Osteoblast (primary cell): ENCODE measurements around the gene TMEM175. TPM values are rescaled to one million over a fixed set of nuclear protein-coding genes. Genes with fewer than 3 reads are reported as not detected.
"Not testable (repeated sequence)": the region's sequence is repeated elsewhere in the genome, so short reads cannot be mapped to it uniquely, and the experiment has no call there.

Source experiments
- DNase-seq: peaks from one replicate; pipeline ENCODE4 v3.0.0; 2011; ENCODE audit warnings: low spot score, mixed read lengths; ENCODE audit not compliant: insufficient read length; ENCODE audit errors: missing footprints
- H2AFZ ChIP-seq: 2 replicates; pipeline ENCODE4 v1.6.0; 2011; ENCODE audit warnings: mild to moderate bottlenecking, low read length
- H3K27ac ChIP-seq: 2 replicates; pipeline ENCODE4 v1.5.1; 2011; ENCODE audit warnings: mild to moderate bottlenecking, low read depth, low read length, moderate library complexity
- H3K27me3 ChIP-seq: 2 replicates; pipeline ENCODE4 v1.6.0; 2012; ENCODE audit warnings: mild to moderate bottlenecking, control low read depth, inconsistent platforms, low read length, moderate library complexity; ENCODE audit not compliant: insufficient read depth
- H3K36me3 ChIP-seq: 2 replicates; pipeline ENCODE4 v1.5.1; 2011; ENCODE audit warnings: mild to moderate bottlenecking, low read length, control low read depth, moderate library complexity; ENCODE audit not compliant: insufficient read depth
- H3K4me1 ChIP-seq: 2 replicates; pipeline ENCODE4 v1.5.1; 2011; ENCODE audit warnings: mild to moderate bottlenecking, low read length, control low read depth, moderate library complexity; ENCODE audit not compliant: insufficient read depth
- H3K4me2 ChIP-seq: 2 replicates; pipeline ENCODE4 v1.6.0; 2011; ENCODE audit warnings: mild to moderate bottlenecking, low read length; ENCODE audit not compliant: insufficient read depth
- H3K4me3 ChIP-seq: fragments of 200-600 bp; sonication (generic); 3 replicates; pipeline ENCODE4 v1.5.1; 2012; ENCODE audit warnings: mild to moderate bottlenecking, low read length, inconsistent platforms; ENCODE audit not compliant: insufficient read depth
- H3K79me2 ChIP-seq: 2 replicates; pipeline ENCODE4 v1.6.0; 2012; ENCODE audit warnings: mild to moderate bottlenecking, low read length, control low read depth, inconsistent platforms; ENCODE audit not compliant: insufficient read depth
- H3K9me3 ChIP-seq: 2 replicates; pipeline ENCODE4 v1.5.1; 2011; ENCODE audit warnings: low read depth, low read length, control low read depth
- H4K20me1 ChIP-seq: 2 replicates; pipeline ENCODE4 v1.6.0; 2012; ENCODE audit warnings: mild to moderate bottlenecking, low read length, control low read depth; ENCODE audit not compliant: insufficient read depth
- total RNA-seq: library from RNA; depleted of rRNA; stranded (reverse); fragments of >200 nt; gene quantifications from 2 replicates; pipeline ENCODE4 v1.2.3, GENCODE V29; 2012
- TF ChIP-seq, protein P1 (sequence below): IDR thresholded peaks from 2 replicates; pipeline ENCODE4 v1.5.1; 2011; ENCODE audit warnings: mild to moderate bottlenecking, low read depth, low read length, moderate library complexity; ENCODE audit errors: extremely low read depth

Gene TMEM175
- total RNA-seq, 1 donor = 13.8 TPM

DNA sequence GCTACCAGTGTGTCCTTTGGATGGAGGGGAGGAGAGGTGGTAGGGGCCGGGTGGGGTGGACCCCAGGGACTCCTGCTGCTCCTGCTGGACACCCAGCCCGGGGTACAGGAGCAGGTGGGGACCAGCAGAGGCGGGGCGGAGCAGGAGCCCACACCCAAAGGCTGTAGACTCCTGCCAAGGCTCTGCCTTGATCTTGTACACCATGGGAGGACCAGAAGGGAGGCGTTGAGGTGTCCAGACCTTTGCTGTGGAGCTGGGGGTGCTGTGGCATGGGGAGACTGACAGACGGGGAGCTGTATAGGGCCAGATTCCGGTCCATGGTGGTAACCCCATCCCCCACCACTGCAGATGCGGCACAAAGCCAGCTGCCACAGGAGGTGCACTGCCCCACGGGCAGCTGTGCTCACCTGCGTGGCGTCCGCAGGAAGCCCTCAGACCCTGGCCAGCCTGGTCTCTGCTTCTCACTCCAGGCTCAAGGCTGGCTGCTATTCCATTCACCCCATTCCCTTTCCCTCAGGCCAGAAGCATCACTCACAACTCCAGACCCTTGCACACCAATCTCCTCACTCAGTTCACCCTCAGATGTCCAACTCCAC is 65.9 kb downstream of the TMEM175 start:
- peaks cover 54% of the 10 kb centered on the region for H3K27me3 ChIP-seq
- DNase-seq = no peak
- TF ChIP-seq, protein P1, sequence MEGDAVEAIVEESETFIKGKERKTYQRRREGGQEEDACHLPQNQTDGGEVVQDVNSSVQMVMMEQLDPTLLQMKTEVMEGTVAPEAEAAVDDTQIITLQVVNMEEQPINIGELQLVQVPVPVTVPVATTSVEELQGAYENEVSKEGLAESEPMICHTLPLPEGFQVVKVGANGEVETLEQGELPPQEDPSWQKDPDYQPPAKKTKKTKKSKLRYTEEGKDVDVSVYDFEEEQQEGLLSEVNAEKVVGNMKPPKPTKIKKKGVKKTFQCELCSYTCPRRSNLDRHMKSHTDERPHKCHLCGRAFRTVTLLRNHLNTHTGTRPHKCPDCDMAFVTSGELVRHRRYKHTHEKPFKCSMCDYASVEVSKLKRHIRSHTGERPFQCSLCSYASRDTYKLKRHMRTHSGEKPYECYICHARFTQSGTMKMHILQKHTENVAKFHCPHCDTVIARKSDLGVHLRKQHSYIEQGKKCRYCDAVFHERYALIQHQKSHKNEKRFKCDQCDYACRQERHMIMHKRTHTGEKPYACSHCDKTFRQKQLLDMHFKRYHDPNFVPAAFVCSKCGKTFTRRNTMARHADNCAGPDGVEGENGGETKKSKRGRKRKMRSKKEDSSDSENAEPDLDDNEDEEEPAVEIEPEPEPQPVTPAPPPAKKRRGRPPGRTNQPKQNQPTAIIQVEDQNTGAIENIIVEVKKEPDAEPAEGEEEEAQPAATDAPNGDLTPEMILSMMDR = no peak

DNA sequence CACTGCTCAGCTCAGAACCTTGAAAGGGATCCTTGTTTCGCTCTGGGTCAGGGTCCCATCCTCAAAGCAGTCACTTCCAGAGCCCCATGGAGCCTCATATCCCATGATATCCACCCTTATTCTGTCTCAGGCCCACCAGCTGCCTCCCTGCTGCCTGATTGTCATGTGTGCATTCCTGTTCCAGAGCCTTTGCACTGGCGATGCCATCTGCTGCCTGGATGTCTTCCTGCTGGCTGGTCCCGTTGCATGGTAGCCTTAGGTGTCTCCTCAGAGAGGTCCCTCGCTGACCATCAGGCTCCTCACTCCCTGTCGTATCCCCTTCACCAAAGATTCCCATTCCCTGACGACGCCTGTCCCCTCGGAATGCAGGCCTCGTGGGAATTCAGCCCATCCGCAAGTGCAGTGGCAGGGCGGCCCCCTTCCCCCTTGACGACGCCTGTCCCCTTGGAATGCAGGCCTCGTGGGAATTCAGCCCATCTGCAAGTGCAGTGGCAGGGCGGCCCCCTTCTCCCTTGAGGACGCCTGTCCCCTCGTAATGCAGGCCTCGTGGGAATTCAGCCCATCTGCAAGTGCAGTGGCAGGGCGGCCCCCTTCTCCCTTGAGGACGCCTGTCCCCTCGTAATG is 67.1 kb downstream of the TMEM175 start:
- H4K20me1 ChIP-seq = peaks cover 22% of the 10 kb centered on the region
- H3K27ac ChIP-seq, H3K79me2 ChIP-seq, DNase-seq, H2AFZ ChIP-seq, H3K36me3 ChIP-seq, H3K4me3 ChIP-seq, H3K9me3 ChIP-seq, H3K4me2 ChIP-seq, H3K4me1 ChIP-seq: not testable (repeated sequence)
- H3K27me3 ChIP-seq = peaks cover 62% of the 10 kb centered on the region

More for the DNA sequence above, 65.9 kb downstream of the TMEM175 start:
- no peaks in the 10 kb centered on the region for H3K4me1 ChIP-seq
- H3K4me3 ChIP-seq = no peak overlapping the region
- H3K36me3 ChIP-seq = no peaks in the 10 kb centered on the region
- no peak overlapping the region for H2AFZ ChIP-seq
- no peak overlapping the region for H3K4me2 ChIP-seq
- H4K20me1 ChIP-seq = peaks cover 22% of the 10 kb centered on the region
- H3K79me2 ChIP-seq = no peaks in the 10 kb centered on the region
- no peaks in the 10 kb centered on the region for H3K9me3 ChIP-seq
- H3K27ac ChIP-seq = no peak overlapping the region

DNA sequence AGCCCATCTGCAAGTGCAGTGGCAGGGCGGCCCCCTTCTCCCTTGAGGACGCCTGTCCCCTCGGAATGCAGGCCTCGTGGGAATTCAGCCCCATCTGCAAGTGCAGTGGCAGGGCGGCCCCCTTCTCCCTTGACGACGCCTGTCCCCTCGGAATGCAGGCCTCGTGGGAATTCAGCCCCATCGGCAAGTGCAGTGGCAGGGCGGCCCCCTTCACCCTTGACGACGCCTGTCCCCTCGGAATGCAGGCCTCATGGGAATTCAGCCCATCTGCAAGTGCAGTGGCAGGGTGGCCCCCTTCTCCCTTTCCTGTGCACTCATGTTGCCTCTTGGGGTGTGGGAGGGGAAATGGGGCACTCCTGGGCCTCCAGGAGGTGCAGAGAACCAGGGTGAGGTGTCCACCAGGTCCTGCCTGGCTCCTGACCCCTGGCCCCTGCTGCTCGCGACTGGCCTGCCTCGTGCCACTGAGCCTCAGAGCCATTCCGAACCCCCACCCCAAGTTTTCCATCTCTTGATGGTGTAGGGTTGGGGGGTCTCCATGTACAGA is 67.7 kb downstream of the TMEM175 start:
- Histone ChIP-seq H3K79me2 (no peaks in the 10 kb centered on the region), H3K4me3 (no peak overlapping the region), H4K20me1 (peaks cover 22% of the 10 kb centered on the region), H3K27me3 (peaks cover 67% of the 10 kb centered on the region), H3K4me1 (no peaks in the 10 kb centered on the region), H3K9me3 (no peaks in the 10 kb centered on the region), H2AFZ (no peak overlapping the region), H3K4me2 (no peak overlapping the region), H3K36me3 (no peaks in the 10 kb centered on the region), H3K27ac (no peak overlapping the region)
- DNase-seq = no peak
- TF ChIP-seq, protein P1 = no peak

DNA sequence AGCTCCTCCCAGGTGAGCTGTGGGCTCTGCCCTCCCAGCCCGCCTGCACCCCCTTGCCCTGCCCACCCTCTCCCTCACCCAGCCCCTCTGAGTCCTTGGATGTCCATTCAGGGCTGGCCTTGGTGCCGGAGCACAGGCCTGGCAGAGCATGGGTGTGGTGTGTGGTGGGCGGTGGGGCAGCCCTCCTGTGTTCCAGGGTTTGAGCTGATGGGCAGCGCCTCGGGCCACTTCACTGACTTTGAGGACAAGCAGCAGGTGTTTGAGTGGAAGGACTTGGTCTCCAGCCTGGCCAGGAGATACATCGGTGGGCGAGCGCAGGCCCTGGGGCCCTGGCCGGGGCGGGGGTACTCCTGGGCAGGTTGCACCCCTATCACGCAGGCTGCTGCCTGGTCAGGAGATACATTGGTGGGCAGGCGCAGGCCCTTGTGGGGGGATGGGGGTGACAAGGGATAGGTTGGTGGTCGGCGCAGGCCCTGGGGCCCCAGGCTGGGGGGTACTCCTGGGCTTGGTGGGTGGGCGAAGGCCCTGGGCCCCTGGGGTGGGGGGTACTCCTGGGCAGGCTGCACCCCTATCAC is 68.5 kb downstream of the TMEM175 start:
- Histone ChIP-seq H3K4me2 (no peak overlapping the region), H4K20me1 (peaks cover 21% of the 10 kb centered on the region), H3K27ac (no peak overlapping the region), H3K36me3 (no peaks in the 10 kb centered on the region), H3K4me1 (no peaks in the 10 kb centered on the region), H3K79me2 (no peaks in the 10 kb centered on the region), H3K27me3 (peaks cover 74% of the 10 kb centered on the region), H3K9me3 (no peaks in the 10 kb centered on the region), H2AFZ (no peak overlapping the region), H3K4me3 (no peak overlapping the region)
- TF ChIP-seq, protein P1 = no peak
- DNase-seq = no peak
